Motor neuron (in vitro differentiated cells): ENCODE data around the gene PCSK6. TPM values are rescaled to one million over a fixed set of nuclear protein-coding genes. Genes with fewer than 3 reads are reported as not detected.
A peak's percentile ranks its signal among the peaks of the same experiment; 100 is the strongest.

Source experiments
- ATAC-seq, 8 experiments: fragments of 200-7000 bp; cut with Tn5 transposase; replicated peaks in 6 of 8; 2 replicates each; pipeline ENCODE4 v1.8.0; 2021; ENCODE audit warnings: mild to moderate bottlenecking in 8 of 8, moderate library complexity in 8 of 8
- H3K27ac ChIP-seq, 2 donors: fragments of 250-450 bp; sonication (Bioruptor Pico); 2 replicates each; pipeline ENCODE4 v1.9.0; 2021; ENCODE audit warnings: antibody characterized with exemption in 2 of 2, mild to moderate bottlenecking in 2 of 2, moderate library complexity in 1 of 2
- H3K4me1 ChIP-seq, 2 donors: fragments of 250-450 bp; sonication (Bioruptor Pico); replicated peaks in 1 of 2; 2 replicates each; pipeline ENCODE4 v1.6.1; 2021; ENCODE audit warnings: antibody characterized with exemption in 2 of 2, mild to moderate bottlenecking in 2 of 2, moderate library complexity in 1 of 2
- H3K4me3 ChIP-seq, 5 donors: fragments of 250-450 bp; sonication (Bioruptor Pico); 2 replicates each; pipeline ENCODE4 v1.9.0; 2021; ENCODE audit warnings: antibody characterized with exemption in 5 of 5, mild to moderate bottlenecking in 5 of 5, moderate library complexity in 4 of 5
- WGBS, 10 experiments: fragments of 450-650 bp; shearing (Covaris generic); methylation state at CpG; one replicate each; pipeline ENCODE4 v1.0.0; 2022; 5-methylcytosine and 5-hydroxymethylcytosine counted together
- in situ Hi-C, 9 experiments: fragments of 400-800 bp; cut with MboI; loops; one replicate each; pipeline ENCODE4 v1.15.0; 2021; ENCODE audit warnings: low sequenced_read_pairs in 9 of 9, low pct_unique_long_range_greater_than_20kb in 2 of 9; ENCODE audit not compliant: unreplicated experiment in 9 of 9
- total RNA-seq, 8 experiments: library from RNA; unstranded; fragments of 300-600 nt; gene quantifications; 2 replicates each; pipeline versions ENCODE4 v1.2.3 to v1.2.4, GENCODE V29; 2022

The PCSK6 gene
- total RNA-seq, 8 experiments from 2014 or later: 1.5 to 9.9 (median 3.7) TPM

DNA sequence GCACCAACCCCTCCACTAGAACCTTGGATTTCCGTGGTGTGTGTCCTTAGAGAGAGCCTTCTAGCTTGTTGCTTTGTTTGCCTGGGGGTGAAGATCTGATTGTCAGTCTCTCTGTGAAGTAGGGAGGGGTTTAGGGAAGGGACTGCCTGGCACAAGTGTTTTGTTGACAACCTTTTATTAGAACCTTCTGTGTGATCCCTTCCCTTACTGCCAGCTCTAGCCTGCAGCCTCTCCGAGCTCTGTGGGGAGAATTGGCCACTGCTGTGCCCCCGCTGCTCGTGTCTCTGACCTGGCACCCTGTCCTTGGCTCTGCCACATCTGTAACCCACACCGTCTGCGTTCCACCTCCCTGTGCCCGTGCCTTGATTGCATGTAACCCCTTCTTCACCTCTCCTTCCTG, 30.9 kb upstream of the PCSK6 start:
- WGBS, 10 experiments: 0 to 83% (median 48%) methylated on average over 1 to 7 of the region's 7 CpGs; no CpG with 5 or more reads in 4 of the 10 experiments
- no peak for ATAC-seq
- in situ Hi-C loops: no loop called here
- Histone ChIP-seq H3K4me3 (no peak overlapping the region), H3K4me1 (no peaks in the 10 kb centered on the region), H3K27ac (no peak overlapping the region)

DNA sequence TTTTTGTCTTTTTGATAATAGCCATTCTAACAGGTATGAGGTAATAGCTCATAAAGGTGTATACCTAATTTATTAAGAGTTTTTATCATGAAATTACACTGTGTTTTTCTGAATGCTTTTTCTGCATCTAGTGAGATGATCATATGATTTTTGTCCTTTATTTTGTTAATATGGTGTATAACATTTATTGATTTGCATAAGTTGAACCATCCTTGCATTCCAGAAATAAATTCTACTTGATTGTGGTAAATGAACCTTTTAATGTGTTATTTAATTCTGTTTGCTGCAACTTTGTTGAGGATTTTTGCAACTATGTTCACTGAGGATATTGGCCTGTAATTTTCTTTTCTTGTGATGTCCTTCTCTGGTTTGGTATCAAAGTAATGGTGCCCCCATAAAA, 28.0 kb upstream of the PCSK6 start:
- Histone ChIP-seq H3K4me1 (no peaks in the 10 kb centered on the region), H3K27ac (no peak overlapping the region), H3K4me3 (no peak overlapping the region)
- in situ Hi-C loops: no loop called here
- ATAC-seq: no peak

DNA sequence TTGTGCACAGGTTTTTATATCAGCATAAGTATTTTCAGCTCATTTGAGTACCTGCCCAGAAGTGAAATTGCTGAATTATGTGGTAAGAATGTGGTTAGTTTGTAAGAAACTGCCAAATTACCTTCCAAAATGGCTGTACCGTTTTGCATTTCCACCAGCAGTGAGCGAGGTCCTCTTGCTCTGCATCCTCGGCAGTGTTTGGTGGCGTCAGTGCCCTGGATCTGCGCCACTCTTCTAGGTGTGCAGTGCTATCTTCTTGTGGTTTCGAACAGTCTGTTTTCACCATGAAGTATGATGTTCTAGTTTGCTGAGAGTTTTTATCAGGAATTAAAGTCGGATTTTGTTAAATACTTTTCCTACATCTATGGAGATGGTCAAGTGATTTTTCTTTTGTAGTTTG, 24.8 kb upstream of the PCSK6 start:
- H3K4me1 ChIP-seq: no peaks in the 10 kb centered on the region
- WGBS, 10 experiments: 33 to 100% (median 88%) methylated on average over 2 to 6 of the region's 7 CpGs; no CpG with 5 or more reads in 1 of the 10 experiments
- H3K4me3 ChIP-seq: no peak overlapping the region
- ATAC-seq: no peak
- in situ Hi-C loops: no loop called here
- H3K27ac ChIP-seq: no peak overlapping the region

DNA sequence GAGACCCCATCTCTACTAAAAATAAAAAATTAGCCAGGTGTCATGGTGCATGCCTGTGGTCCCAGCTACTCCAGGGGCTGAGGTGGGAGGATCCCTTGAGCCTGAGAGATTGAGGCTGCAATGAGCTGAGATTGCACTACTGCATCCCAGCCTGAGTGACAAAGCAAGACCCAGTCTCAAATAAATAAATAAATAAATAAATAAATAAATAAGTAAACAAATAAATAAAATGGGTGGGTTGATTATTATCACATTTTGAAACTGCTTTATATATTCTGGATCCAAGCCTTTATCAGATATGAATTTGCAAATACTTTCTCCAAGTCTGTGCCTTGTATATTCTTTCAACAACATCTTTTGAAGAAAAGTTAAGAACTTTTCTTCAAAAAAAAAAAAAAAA, 22.2 kb upstream of the PCSK6 start:
- in situ Hi-C loops: no loop called here
- no peak overlapping the region for H3K4me3 ChIP-seq
- no peaks in the 10 kb centered on the region for H3K4me1 ChIP-seq
- ATAC-seq: no peak
- H3K27ac ChIP-seq: no peak overlapping the region

DNA sequence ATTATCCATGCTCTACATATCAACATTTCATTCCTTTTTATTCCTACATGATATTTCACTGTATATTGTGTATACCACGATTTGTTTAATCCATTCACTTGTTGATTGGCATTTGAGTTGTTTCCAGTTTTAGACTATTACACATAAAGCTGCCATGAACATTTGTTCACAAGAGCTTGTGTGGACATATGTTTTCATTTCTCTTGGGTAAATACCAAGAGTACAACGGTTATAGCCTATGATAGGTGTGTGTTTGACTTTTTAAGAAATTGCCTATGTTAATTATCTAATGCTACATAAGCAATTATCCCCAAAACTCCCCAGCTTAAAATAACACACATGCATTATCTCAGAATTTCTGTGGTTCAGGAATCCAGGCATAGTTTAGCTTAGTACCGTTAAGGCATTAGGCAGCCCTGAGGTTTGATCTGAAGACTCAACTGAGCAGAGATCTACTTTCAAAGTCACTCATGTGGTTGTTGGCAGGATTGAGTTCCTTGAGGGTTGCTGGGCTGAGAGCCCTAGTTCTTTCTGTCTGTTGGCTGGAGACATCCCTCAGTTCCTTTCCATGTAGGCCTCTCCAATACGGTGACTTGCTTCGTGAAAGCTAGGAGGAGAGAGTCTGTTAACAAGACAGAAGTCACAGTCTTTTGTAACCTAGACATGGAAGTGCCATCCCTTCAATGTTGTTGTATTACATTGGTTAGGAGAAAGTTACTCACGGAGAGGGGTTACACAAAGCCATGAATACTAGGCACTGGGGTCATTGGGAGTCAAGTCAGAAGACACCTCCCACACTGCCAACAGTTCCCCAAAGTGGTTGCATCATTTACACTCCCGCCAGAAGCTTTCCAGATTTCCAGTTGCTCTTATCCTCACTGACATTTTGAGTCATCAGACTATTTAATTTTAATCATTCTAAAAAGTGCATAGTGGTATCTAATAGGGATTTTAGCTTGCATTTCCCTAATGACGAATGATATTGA, 21.0 kb upstream of the PCSK6 start:
- no peak for ATAC-seq

DNA sequence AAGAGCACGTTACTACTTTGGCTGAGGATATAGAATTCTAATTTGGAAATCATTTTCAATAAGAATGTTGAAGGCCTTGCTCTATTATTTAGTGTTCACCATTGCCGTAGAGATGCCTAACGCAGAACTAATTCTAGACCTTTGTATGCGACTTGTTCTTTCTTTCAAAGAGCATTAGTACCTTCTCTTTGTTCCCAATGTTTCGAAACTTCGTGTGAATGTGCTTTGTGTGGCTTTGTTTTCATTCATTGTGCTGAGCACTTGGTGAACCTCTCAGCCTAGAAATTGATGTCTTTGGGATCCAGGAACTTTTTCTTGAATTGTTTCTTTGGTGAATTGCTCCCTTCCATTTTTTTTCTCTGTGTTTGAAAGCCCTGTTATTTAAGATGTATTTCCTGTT, 19.8 kb upstream of the PCSK6 start:
- no peak for ATAC-seq
- Histone ChIP-seq H3K27ac (no peak overlapping the region), H3K4me1 (no peaks in the 10 kb centered on the region), H3K4me3 (no peak overlapping the region)
- 10 to 72% (median 55%) methylated on average over 3 to 6 of the region's 6 CpGs for WGBS, 10 experiments
- in situ Hi-C loops: no loop called here

More for the DNA sequence above, 21.0 kb upstream of the PCSK6 start:
- no peak overlapping the region for H3K27ac ChIP-seq
- 7 to 100% (median 75%) methylated on average over 3 to 8 of the region's 8 CpGs for WGBS, 10 experiments
- in situ Hi-C loops: no loop called here
- H3K4me1 ChIP-seq: no peaks in the 10 kb centered on the region
- H3K4me3 ChIP-seq: no peak overlapping the region

DNA sequence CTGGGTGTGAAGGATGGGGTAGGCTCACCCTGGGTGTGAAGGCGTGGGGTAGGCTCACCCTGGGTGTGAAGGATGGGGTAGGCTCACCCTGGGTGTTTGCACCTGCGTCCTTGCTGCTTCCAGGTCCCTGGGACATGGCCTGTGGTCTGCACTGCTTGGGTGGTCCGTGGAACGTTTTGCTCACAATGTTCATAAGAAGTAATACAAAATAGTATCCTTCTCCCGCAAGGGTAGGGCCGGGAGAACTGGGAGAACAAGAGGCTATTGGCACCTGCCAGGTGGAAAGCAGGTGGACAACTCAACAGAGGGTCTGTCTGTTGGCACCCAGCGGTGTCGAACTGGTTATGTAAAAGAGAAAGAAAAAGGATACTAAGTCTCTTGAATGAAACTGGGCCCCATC, 17.0 kb upstream of the PCSK6 start:
- Histone ChIP-seq H3K4me1 (no peaks in the 10 kb centered on the region), H3K4me3 (no peak overlapping the region), H3K27ac (no peak overlapping the region)
- in situ Hi-C loops: no loop called here
- ATAC-seq: no peak
- 29 to 98% (median 90%) methylated on average over 2 to 5 of the region's 8 CpGs; no CpG with 5 or more reads in 3 of the 10 experiments for WGBS, 10 experiments

DNA sequence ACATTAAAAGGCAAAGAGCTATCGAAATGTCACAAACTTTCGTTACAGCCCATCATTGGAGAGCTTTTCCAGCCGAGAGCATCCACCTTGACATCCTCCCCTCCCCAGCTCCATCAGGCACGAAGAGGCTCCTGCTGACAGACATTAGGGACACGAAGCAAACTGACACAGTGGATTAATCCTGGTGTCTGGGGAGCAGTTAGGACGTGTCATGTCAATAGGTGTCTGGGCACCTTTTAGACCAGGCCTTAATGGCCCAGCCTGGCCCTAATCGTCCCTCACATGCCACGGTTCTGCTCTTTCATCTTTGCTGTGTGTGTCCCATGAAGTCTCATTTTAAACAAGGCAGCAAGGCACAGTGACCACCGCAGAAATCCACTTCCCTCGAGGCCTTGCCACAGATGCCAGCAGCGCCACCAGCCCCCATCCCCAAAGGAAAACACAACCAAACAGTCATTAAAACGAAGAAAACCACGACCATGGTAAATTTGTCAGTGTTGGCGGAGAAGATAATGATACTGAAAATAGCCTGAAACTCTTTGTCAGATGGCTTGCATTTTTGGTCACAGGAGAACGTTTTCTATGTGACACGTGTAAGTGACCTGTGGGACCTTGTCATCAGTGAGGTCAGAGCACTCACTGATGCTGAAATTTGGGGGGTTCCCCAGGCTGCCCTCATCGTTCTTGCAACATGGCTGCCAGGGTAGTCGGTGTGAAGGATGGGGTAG, 16.3 kb upstream of the PCSK6 start:
- H3K27ac ChIP-seq: no peak overlapping the region
- WGBS, 10 experiments: 49 to 93% (median 70%) methylated on average over 2 to 10 of the region's 18 CpGs; no CpG with 5 or more reads in 2 of the 10 experiments
- ATAC-seq: no peak
- H3K4me3 ChIP-seq: no peak overlapping the region
- in situ Hi-C loops: no loop called here
- H3K4me1 ChIP-seq: no peaks in the 10 kb centered on the region

DNA sequence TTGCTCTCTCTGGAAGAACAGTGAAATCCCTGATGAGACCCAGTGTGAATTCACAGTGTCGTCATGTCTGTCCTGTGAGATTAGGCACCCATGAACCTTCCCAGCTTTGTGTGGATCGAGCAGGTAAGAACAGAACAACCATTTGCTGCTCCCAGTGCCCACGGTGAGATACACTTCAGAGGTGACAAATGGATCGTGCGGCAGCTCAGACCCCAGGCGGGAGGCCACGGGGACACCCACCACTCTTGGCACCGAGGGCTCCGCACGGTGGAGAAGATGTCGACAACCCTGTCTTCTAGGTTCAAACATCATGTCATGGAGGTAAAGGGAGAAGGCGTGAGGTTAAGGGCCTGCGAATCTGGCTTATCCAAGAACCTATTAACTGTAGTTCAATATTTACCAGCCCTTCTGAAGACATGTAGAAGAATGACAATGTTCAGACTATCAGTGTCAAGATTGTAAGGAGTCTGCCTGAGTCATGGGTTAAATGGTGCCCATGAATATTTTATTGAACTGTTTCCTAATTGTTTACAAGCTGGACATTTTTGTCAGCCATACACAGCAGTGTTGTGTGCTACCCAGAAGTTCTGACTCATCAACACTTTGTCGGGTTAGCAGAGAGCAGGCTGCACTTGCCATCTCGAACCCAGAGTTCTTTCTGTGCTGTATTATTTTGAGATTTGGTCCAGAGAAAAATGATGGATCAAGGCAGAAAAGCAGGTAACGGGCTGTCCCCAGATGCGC, 15.5 kb upstream of the PCSK6 start:
- no peak overlapping the region for H3K4me3 ChIP-seq
- 45 to 95% (median 77%) methylated on average over 2 to 14 of the region's 17 CpGs; no CpG with 5 or more reads in 1 of the 10 experiments for WGBS, 10 experiments
- H3K27ac ChIP-seq: no peak overlapping the region
- H3K4me1 ChIP-seq: no peaks in the 10 kb centered on the region
- in situ Hi-C loops: no loop called here
- ATAC-seq: peak in 2 of 8 experiments; percentile 23 to 38

DNA sequence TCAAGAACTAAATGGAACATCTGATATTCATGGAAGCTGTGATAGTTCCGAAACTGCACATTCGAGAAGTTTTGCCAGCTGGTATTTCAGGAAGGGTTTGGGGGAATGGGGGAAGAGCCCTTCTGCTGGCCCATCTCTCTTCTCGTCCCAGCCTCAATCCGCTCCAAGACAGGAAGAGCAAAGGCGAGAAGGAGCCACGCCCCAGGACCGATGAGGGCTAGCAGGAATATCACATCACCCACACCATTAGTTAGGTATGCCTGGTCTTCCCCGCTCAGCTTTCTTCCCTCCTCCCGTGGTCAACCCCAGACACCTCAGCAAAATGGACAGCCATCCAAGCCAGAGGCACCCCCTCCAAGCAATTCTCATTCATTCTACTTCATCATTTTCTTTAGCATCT, 14.9 kb upstream of the PCSK6 start:
- in situ Hi-C loops: no loop called here
- Histone ChIP-seq H3K27ac (no peak overlapping the region), H3K4me3 (no peak overlapping the region), H3K4me1 (no peaks in the 10 kb centered on the region)
- ATAC-seq: no peak
- WGBS, 10 experiments: 0 to 100% (median 87%) methylated on average over 1 to 9 of the region's 9 CpGs; no CpG with 5 or more reads in 1 of the 10 experiments

DNA sequence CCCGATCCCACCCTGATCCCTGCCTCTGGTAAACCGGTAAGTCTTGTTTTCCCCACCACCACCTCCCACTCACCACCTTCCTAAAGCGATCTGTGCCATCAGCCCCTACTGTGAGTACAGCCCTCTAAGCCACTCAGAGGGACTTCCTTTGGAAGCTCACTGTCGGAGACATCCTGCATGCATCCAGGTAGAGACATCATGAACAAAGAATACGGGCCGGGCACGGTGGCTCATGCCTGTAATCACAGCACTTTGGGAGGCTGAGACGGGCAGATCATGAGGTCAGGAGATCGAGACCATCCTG, 13.7 kb upstream of the PCSK6 start:
- WGBS, 10 experiments: 80 to 90% methylated on average over 1 to 2 of the region's 9 CpGs; no CpG with 5 or more reads in 8 of the 10 experiments

DNA sequence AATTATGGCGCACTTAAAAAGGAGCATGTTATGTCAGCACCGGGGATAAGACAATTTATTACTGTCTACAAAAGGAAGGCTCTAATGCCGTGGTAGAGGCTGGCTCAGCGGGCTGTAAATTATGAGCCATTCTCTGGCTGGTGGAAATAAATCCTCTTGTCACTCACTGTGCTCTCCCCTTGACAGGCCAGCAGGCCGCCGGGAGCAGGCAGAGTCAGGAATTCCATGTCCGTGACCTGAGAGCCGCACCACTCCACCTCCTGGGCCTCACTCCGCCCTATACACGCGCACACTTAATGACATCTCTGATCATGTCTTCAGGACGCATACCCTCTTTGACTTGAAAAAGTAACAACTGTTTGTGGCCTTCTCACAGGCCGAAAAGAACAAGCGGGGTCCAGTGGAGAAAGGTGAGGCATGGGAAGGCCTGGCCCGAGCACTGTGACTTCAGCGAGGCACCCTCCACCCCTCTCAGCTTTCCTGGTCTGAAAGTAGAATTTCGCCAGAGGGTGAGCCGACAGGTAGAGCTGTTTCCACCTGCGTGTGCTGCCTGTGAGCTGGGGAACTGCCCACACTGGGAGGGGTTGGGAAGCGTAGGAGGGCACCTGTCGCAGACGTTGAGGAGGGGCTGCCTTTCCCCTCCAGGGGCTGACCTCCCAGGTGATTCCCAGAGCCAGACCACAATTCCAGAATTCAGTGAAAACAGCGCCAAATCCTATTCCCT, 13.2 kb upstream of the PCSK6 start:
- no peaks in the 10 kb centered on the region for H3K4me1 ChIP-seq
- peak in 3 of 8 experiments; percentile 9 to 22 (median 9) for ATAC-seq
- in situ Hi-C loops: no loop called here
- 48 to 100% (median 78%) methylated on average over 3 to 15 of the region's 23 CpGs for WGBS, 10 experiments
- H3K27ac ChIP-seq: no peak overlapping the region
- H3K4me3 ChIP-seq: no peak overlapping the region

More for the DNA sequence above, 13.7 kb upstream of the PCSK6 start:
- Histone ChIP-seq H3K27ac (no peak overlapping the region), H3K4me1 (no peaks in the 10 kb centered on the region), H3K4me3 (no peak overlapping the region)
- no peak for ATAC-seq
- in situ Hi-C loops: no loop called here
